ENCODE measurements around the gene RETN.

Gene RETN

GRCh38 chr19:7682175-7682855 lies 13.5 kb downstream of the RETN start:
- DNase-seq (ENCODE audit: low spot score): no peak

GRCh38 chr19:7685546-7686445 lies 16.9 kb downstream of the RETN start:
- DNase-seq (ENCODE audit: low spot score): no peak

- no peak for DNase-seq (ENCODE audit: low spot score)
Observed at GRCh38 chr19:7687177-7687576, 18.3 kb downstream of the RETN start.

- DNase-seq (ENCODE audit: low spot score): no peak
Observed at GRCh38 chr19:7689165-7689564, 20.3 kb downstream of the RETN start.

- DNase-seq (ENCODE audit: low spot score): no peak
Observed at GRCh38 chr19:7690779-7691258, 22.0 kb downstream of the RETN start.

GRCh38 chr19:7691497-7691896 lies 22.6 kb downstream of the RETN start:
- DNase-seq (ENCODE audit: low spot score): no peak

- DNase-seq (ENCODE audit: low spot score): no peak
Observed at GRCh38 chr19:7692417-7693088, 23.7 kb downstream of the RETN start.

- no peak for DNase-seq (ENCODE audit: low spot score)
Observed at GRCh38 chr19:7694499-7694898, 25.6 kb downstream of the RETN start.

- no peak for DNase-seq (ENCODE audit: low spot score)
Observed at GRCh38 chr19:7697721-7698287, 29.0 kb downstream of the RETN start.

GRCh38 chr19:7698583-7698982 lies 29.7 kb downstream of the RETN start:
- no peak for DNase-seq (ENCODE audit: low spot score)

GRCh38 chr19:7699003-7699402 lies 30.2 kb downstream of the RETN start:
- no peak for DNase-seq (ENCODE audit: low spot score)

GRCh38 chr19:7699417-7700401 lies 30.9 kb downstream of the RETN start:
- DNase-seq (ENCODE audit: low spot score): no peak

GRCh38 chr19:7701049-7701653 lies 32.3 kb downstream of the RETN start:
- DNase-seq (ENCODE audit: low spot score): no peak

- no peak for DNase-seq (ENCODE audit: low spot score)
Observed at GRCh38 chr19:7701654-7702457, 33.0 kb downstream of the RETN start, which contains the start of gene FCER2. Gene FCER2 (minus strand): TSS chr19:7702131. CDS start chr19:7699760, 2,371 bp downstream.

- DNase-seq (ENCODE audit: low spot score): no peak
Observed at GRCh38 chr19:7703332-7703731, 34.5 kb downstream of the RETN start.

GRCh38 chr19:7704280-7705060 lies 35.6 kb downstream of the RETN start:
- DNase-seq (ENCODE audit: low spot score): no peak

GRCh38 chr19:7705387-7706187 lies 36.7 kb downstream of the RETN start:
- DNase-seq (ENCODE audit: low spot score): no peak

Measured in left forelimb (tissue), 1 donor.